GM12865 (cell line): ENCODE measurements around the gene C6orf62.
"Not testable (repeated sequence)": the region's sequence is repeated elsewhere in the genome, so short reads cannot be mapped to it uniquely, and the experiment has no call there.

ENCODE experiments used
- DNase-seq: peaks from one replicate; pipeline ENCODE4 v3.0.0; 2010; ENCODE audit warnings: low read depth
- H3K4me3 ChIP-seq: 2 replicates; pipeline ENCODE4 v1.5.1; 2011; ENCODE audit warnings: mild to moderate bottlenecking, low read depth, low read length, control low read depth
- CTCF ChIP-seq: IDR thresholded peaks from 2 replicates; pipeline ENCODE4 v1.5.1; 2011; ENCODE audit warnings: low read length, control low read depth, low read depth, inconsistent platforms; ENCODE audit not compliant: insufficient read depth; ENCODE audit errors: missing control alignments

The C6orf62 gene

DNA sequence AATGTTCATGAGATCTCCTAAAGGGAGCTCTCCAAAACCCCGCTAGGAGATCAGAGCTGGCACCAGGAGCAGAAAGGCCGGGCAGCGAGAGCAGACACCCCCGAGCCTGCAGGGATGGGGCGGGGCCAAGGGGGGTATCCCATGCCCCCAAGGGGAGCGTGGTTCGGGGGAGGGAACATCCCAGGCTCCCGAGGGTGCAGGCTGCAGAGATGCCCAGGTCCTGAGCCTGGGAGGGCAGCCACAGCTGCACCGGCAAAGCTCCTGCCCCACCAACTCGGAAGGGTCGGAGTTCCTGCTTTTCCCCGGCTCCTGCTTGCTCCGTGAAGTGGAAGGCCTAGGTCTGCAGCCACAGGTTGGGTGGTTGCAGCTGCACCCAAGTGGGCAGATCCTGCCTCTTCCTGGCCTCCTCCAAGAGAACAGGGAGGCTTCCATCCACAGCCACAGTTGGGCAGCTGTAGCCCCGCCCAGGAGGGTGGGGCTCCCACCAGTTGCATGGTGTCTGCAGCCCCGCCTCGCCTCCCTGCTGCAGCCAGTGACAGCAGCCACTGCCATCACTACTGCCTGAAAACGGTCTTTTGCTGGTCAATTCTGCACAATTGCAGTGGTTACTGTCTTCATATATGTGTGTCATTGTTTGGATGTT lies 42.4 kb upstream of the C6orf62 start:
- DNase-seq, result peak; percentile 10
- TF ChIP-seq CTCF, result no peak
- H3K4me3 ChIP-seq, result no peak overlapping the region

- no peak for TF ChIP-seq CTCF
- DNase-seq, result no peak
- no peak overlapping the region for H3K4me3 ChIP-seq
These were observed 41.3 kb upstream of the C6orf62 start for GRCh38 chr6:24760210-24760609.

GRCh38 chr6:24759718-24760117 lies 40.8 kb upstream of the C6orf62 start:
- DNase-seq, result no peak
- no peak overlapping the region for H3K4me3 ChIP-seq
- TF ChIP-seq CTCF, result no peak

GRCh38 chr6:24757611-24758010 lies 38.7 kb upstream of the C6orf62 start:
- H3K4me3 ChIP-seq, result no peak overlapping the region
- TF ChIP-seq CTCF, result no peak
- no peak for DNase-seq

DNA sequence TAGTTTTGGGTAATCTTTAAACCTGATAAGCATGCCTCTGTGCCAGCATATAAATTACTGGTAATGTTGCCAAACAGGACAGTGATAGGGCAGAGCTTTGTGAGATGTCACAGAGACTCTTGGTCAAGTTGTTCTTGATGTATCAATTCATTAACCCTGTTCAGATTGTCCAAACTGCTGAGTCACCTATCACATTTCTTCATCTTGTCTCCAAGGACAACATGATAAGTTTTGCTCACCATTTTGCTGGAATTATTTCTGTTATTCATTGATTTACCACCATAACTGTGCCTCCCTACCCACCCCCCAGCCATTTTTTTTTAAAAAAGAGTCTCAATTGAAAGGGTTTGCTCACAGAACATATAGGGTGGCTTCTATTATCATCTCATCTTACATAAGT lies 36.3 kb upstream of the C6orf62 start:
- no peak overlapping the region for H3K4me3 ChIP-seq
- TF ChIP-seq CTCF, result no peak
- DNase-seq, result no peak

DNA sequence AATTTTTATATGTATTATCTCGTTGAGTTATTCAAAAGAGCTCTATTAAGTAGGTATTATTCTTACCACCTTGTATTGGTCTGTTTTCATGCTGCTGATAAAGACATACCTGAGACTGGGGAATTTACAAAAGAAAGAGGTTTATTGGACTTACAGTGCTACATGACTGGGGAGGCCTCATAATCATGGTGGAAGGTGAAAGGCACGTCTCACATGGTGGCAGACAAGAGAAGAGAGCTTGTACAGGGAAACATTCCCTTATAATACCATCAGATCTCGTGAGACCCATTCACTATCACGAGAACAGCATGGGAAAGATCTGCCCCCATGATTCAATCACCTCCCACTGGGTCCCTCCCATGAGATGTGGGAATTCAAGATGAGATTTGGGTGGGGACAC lies 35.4 kb upstream of the C6orf62 start:
- DNase-seq, H3K4me3 ChIP-seq: not testable (repeated sequence)

- TF ChIP-seq CTCF, result no peak
- H3K4me3 ChIP-seq, result no peak overlapping the region
- no peak for DNase-seq
These were observed 34.6 kb upstream of the C6orf62 start for GRCh38 chr6:24753545-24753944.

DNA sequence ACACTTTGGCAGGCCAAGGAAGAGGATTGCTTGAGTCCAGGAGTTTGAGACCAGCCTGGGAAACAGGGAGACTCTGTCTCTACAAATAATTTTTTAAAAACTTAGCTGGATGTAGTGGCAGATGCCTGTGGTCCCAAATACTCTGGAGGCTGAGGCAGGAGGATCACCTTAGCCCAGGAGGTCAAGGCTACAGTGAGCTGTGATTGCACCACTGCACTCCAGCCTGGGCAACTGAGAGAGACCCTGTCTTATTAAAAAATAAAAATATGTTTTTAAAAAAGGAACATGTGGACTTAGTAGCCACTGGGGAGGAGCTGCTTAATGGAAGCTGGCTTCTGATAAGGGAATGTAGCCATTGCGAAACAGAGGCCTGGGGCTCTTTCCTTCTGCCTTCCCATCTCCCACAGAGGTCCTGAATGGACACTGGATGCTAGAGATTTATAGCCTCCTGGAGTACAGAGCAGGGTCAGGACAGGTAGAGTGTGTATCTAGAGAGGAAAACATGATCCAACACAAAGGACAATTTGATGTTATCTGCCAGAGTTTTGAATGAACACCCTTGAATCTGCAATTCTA lies 34.1 kb upstream of the C6orf62 start:
- no peak for TF ChIP-seq CTCF
- no peak overlapping the region for H3K4me3 ChIP-seq

More for the DNA sequence above, 34.1 kb upstream of the C6orf62 start:
- DNase-seq, result no peak
